BJ (cell line): Measurements from ENCODE around the gene TPGS2. TPM values are rescaled to one million over a fixed set of nuclear protein-coding genes. Genes with fewer than 3 reads are reported as not detected.

ENCODE experiments used
- CTCF ChIA-PET: fragments of 350-600 bp; formaldehyde crosslinking; extraction: SDS; loops from one replicate; lab custom pipeline; 2021; ENCODE audit warnings: antibody characterized with exemption, inconsistent platforms; lab: Yijun Ruan, JAX
- POLR2A ChIA-PET: fragments of 300-600 bp; sonication (Branson Sonifier 250); formaldehyde crosslinking; extraction: SDS; loops from one replicate; lab custom pipeline; 2021; ENCODE audit warnings: antibody characterized with exemption; lab: Charles Lee
- DNase-seq: peaks from one replicate; pipeline ENCODE4 v3.0.0-alpha.2; 2011; ENCODE audit warnings: low read depth
- H3K27me3 ChIP-seq: 2 replicates; pipeline ENCODE4 v1.6.0; 2011; ENCODE audit warnings: low read length; ENCODE audit not compliant: control insufficient read depth, insufficient read depth
- H3K36me3 ChIP-seq: 2 replicates; pipeline ENCODE4 v1.5.1; 2011; ENCODE audit warnings: low read length; ENCODE audit not compliant: control insufficient read depth, insufficient read depth
- H3K4me3 ChIP-seq: 2 replicates; pipeline ENCODE4 v1.5.1; 2011; ENCODE audit warnings: low read depth, mild to moderate bottlenecking, control low read depth, low read length
- CTCF ChIP-seq: IDR thresholded peaks from 2 replicates; pipeline ENCODE4 v1.5.1; 2011; ENCODE audit warnings: low read depth, mild to moderate bottlenecking, control low read depth, inconsistent platforms, low read length, moderate library complexity; ENCODE audit not compliant: insufficient read depth
- polyA plus RNA-seq: library from polyadenylated mRNA; depleted of rRNA; stranded (reverse); fragments of >200 nt; gene quantifications from 2 replicates; pipeline ENCODE4 v1.2.3, GENCODE V29; 2011

The TPGS2 gene
- polyA plus RNA-seq, 1 experiment: 287 TPM

- Histone ChIP-seq H3K4me3 (no peak overlapping the region), H3K27me3 (no peaks in the 10 kb centered on the region), H3K36me3 (no peaks in the 10 kb centered on the region)
- ChIA-PET CTCF (interaction anchor here (1.8 kb wide), 1 partner anchor 33 kb away, joined by 4 read pairs; no protein-coding TSS in a partner anchor), POLR2A (no interaction called here)
- no peak for TF ChIP-seq CTCF
- no peak for DNase-seq
Observed at GRCh38 chr18:36862182-36862581, 33.4 kb upstream of the TPGS2 start.

GRCh38 chr18:36856815-36857214, 28.0 kb upstream of the TPGS2 start:
- H3K36me3 ChIP-seq: no peaks in the 10 kb centered on the region
- CTCF ChIA-PET: no interaction called here
- POLR2A ChIA-PET: no interaction called here
- no peak for DNase-seq
- no peak overlapping the region for H3K4me3 ChIP-seq
- no peak for TF ChIP-seq CTCF
- H3K27me3 ChIP-seq: no peaks in the 10 kb centered on the region

- DNase-seq: no peak
- Histone ChIP-seq H3K4me3 (no peak overlapping the region), H3K36me3 (no peaks in the 10 kb centered on the region), H3K27me3 (no peaks in the 10 kb centered on the region)
- no peak for TF ChIP-seq CTCF
- ChIA-PET CTCF (interaction anchor here (0.6 kb wide), 1 partner anchor 34 kb away, joined by 3 read pairs; no protein-coding TSS in a partner anchor), POLR2A (no interaction called here)
Observed at GRCh38 chr18:36851202-36851590, 22.4 kb upstream of the TPGS2 start.

- Histone ChIP-seq H3K36me3 (no peaks in the 10 kb centered on the region), H3K27me3 (no peaks in the 10 kb centered on the region), H3K4me3 (no peak overlapping the region)
- peak; percentile 75 for DNase-seq
- TF ChIP-seq CTCF: no peak
- POLR2A ChIA-PET: no interaction called here
- CTCF ChIA-PET: interaction anchor here (0.6 to 1.3 kb wide), 2 partner anchors 22 to 34 kb away, joined by 3 to 8 read pairs; partner anchors contain the start of genes KIAA1328 and TPGS2
Observed at GRCh38 chr18:36850527-36851201, 21.9 kb upstream of the TPGS2 start.

- peak; percentile 11 for DNase-seq
- Histone ChIP-seq H3K4me3 (no peak overlapping the region), H3K36me3 (no peaks in the 10 kb centered on the region), H3K27me3 (no peaks in the 10 kb centered on the region)
- no peak for TF ChIP-seq CTCF
- POLR2A ChIA-PET: no interaction called here
- CTCF ChIA-PET: interaction anchor here (1.3 kb wide), 1 partner anchor 20 kb away, joined by 8 read pairs; the partner anchor contains the start of genes KIAA1328 and TPGS2
Observed at GRCh38 chr18:36849288-36850006, 20.6 kb upstream of the TPGS2 start.
